Measurements from ENCODE around the gene VSIG10L. TPM values are rescaled to one million over a fixed set of nuclear protein-coding genes. Genes with fewer than 3 reads are reported as not detected.

Gene VSIG10L
- total RNA-seq, 1 experiment from 2014 or later, result 3.0 TPM

DNA sequence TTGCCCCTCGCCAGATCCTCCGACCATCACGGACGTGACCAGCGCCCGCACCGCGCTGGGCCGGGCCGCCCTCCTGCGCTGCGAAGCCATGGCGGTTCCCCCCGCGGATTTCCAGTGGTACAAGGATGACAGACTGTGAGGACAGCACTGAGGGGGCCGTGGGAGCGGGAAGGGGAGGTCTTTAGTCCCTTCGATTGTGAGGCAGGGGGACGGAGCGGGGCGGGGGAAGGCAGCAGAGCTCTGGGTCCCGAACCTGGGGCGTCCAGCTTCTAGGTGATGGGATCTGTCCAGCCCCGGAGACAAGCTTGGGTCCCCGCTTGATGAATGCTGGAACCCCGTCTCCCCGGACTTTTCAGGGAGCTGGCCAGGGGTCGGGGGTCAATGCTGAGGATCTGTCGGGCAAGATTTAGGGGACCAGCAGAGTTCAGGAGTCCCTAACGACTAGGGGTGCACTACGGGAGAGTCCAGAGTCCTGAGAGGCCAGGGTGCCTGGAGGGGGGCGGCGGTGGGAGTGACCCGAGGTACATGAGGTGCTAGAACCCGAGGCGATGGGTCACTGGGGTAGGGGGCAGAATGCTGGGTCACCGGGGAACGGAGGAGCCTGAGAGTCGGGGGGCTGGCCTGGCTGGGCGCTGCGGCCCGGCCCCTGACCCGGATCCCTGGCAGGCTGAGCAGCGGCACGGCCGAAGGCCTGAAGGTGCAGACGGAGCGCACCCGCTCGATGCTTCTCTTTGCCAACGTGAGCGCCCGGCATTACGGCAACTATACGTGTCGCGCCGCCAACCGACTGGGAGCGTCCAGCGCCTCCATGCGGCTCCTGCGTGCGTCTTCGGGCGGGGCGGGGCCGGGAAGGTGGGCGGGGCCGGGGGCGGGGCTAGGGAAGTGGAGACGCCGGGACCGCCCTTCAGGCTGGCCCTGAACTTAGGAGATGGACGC, 14.6 kb downstream of the VSIG10L start:
- CTCF ChIA-PET, result interaction anchor here (0.6 to 0.8 kb wide), 3 partner anchors 9 to 230 kb away, joined by 3 to 5 read pairs (median 4); no protein-coding TSS in a partner anchor
- peaks cover 8% of the 10 kb centered on the region for H3K4me1 Mint-ChIP-seq (ENCODE audit: low read depth, unreplicated experiment)
- BruUV-seq (replicated peaks), result no TSS peak
- DNase-seq, result peak; percentile 70
- H3K27me3 Mint-ChIP-seq (ENCODE audit: unreplicated experiment), result peaks cover 62% of the 10 kb centered on the region
- peak overlapping the region; percentile 69 for H3K4me3 Mint-ChIP-seq (ENCODE audit: low read depth, unreplicated experiment)
- TF ChIP-seq, protein P1, sequence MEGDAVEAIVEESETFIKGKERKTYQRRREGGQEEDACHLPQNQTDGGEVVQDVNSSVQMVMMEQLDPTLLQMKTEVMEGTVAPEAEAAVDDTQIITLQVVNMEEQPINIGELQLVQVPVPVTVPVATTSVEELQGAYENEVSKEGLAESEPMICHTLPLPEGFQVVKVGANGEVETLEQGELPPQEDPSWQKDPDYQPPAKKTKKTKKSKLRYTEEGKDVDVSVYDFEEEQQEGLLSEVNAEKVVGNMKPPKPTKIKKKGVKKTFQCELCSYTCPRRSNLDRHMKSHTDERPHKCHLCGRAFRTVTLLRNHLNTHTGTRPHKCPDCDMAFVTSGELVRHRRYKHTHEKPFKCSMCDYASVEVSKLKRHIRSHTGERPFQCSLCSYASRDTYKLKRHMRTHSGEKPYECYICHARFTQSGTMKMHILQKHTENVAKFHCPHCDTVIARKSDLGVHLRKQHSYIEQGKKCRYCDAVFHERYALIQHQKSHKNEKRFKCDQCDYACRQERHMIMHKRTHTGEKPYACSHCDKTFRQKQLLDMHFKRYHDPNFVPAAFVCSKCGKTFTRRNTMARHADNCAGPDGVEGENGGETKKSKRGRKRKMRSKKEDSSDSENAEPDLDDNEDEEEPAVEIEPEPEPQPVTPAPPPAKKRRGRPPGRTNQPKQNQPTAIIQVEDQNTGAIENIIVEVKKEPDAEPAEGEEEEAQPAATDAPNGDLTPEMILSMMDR (IDR thresholded peaks at IDR 0.05; ENCODE audit: unreplicated experiment), result peak; percentile 29
- no peak overlapping the region for H3K27ac Mint-ChIP-seq (ENCODE audit: unreplicated experiment)
- H3K36me3 Mint-ChIP-seq (ENCODE audit: insufficient read depth, unreplicated experiment), result peaks cover 4% of the 10 kb centered on the region
- intact Hi-C loops (cut with micrococcal nuclease; ENCODE audit: unreplicated experiment), result no loop called here
- peaks cover 6% of the 10 kb centered on the region for H3K9me3 Mint-ChIP-seq (ENCODE audit: low read depth, unreplicated experiment)

DNA sequence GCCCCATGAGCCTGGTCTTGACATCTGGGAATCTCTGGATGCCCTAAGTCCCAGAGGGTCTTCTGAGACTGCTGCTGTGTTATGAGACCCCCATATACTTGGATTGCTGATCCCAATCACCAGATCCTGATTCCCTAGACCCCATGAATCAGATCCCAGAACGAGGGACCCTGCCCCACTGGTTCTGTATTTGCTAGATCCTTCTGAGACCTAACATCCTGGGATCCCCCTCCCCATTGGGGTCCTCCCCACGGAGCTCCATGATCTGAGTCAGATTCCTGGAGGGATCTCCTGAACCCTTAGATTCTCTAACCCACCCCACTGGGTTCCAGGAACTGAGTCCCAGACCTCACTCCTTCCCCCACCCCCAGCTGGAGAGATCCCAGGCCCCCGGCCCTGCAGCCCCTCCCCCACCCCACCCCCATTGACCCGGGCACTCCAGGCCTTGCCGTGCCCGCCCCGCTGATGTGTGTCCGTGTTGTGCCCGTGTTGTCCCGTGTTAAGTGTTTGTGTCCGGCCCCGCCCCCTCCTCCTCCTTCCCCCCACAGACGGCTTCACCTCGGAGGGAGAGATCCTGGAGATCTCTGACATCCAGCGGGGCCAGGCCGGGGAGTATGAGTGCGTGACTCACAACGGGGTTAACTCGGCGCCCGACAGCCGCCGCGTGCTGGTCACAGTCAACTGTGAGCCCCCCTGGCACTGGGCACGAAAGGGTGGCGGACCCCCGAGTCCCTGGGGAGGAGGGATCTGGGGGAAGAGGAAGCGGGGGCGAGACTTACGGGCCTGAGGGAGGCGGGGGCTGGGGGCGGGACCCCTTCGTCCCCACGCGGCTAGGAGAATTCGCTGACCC, 15.5 kb downstream of the VSIG10L start:
- TF ChIP-seq, protein P1 (IDR thresholded peaks at IDR 0.05; ENCODE audit: unreplicated experiment), result no peak
- Mint-ChIP-seq H3K4me1 (ENCODE audit: low read depth, unreplicated experiment) (peaks cover 8% of the 10 kb centered on the region), H3K36me3 (ENCODE audit: insufficient read depth, unreplicated experiment) (peaks cover 4% of the 10 kb centered on the region), H3K27me3 (ENCODE audit: unreplicated experiment) (peaks cover 71% of the 10 kb centered on the region), H3K27ac (ENCODE audit: unreplicated experiment) (no peak overlapping the region), H3K9me3 (ENCODE audit: low read depth, unreplicated experiment) (peaks cover 2% of the 10 kb centered on the region), H3K4me3 (ENCODE audit: low read depth, unreplicated experiment) (no peak overlapping the region)
- CTCF ChIA-PET, result no interaction called here
- no peak for DNase-seq
- BruUV-seq (replicated peaks), result no TSS peak
- intact Hi-C loops (cut with micrococcal nuclease; ENCODE audit: unreplicated experiment), result no loop called here

DNA sequence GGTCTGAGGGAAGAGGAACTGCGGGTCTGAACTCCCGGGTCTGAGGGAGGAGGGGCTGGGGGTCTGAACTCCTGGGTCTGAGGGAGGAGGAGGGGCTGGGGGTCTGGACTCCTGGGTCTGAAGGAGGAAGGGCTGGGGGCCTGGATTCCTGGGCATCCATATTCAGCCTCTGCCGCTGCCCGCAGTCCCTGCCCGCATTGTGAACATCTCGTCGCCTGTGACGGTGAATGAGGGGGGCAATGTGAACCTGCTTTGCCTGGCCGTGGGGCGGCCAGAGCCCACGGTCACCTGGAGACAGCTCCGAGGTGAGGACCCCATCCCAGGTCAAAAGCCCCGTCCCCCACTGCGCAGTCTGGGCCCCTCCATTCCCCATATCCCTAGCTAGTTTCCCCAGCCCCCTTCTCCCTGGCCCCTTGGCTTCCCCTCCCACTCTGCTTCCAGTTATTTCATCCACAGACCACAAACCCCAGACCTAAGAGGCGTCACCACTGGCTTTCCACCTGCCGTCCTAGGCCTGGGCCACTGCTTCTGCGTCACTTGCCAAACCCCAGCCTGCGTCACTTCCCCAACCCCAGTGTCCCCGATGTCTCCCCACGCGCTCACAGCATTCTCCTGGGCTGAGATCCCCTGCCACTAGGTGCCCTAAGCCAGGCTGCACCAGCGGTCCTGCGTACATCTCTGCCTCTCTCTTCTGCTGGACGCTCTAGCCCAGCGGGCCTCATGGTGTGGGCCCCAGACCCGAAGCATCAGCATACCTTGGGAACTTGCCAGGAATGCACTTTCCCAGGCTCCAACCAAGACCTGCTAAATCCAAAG, 16.6 kb downstream of the VSIG10L start:
- intact Hi-C loops (cut with micrococcal nuclease; ENCODE audit: unreplicated experiment), result no loop called here
- no peak for DNase-seq
- TF ChIP-seq, protein P1 (IDR thresholded peaks at IDR 0.05; ENCODE audit: unreplicated experiment), result no peak
- H3K36me3 Mint-ChIP-seq (ENCODE audit: insufficient read depth, unreplicated experiment), result peaks cover 4% of the 10 kb centered on the region
- no peak overlapping the region for H3K27ac Mint-ChIP-seq (ENCODE audit: unreplicated experiment)
- CTCF ChIA-PET, result interaction anchor here (0.6 kb wide), 1 partner anchor 344 kb away, joined by 4 read pairs; no protein-coding TSS in a partner anchor
- no peaks in the 10 kb centered on the region for H3K9me3 Mint-ChIP-seq (ENCODE audit: low read depth, unreplicated experiment)
- peaks cover 82% of the 10 kb centered on the region for H3K27me3 Mint-ChIP-seq (ENCODE audit: unreplicated experiment)
- H3K4me1 Mint-ChIP-seq (ENCODE audit: low read depth, unreplicated experiment), result peaks cover 8% of the 10 kb centered on the region
- no TSS peak for BruUV-seq (replicated peaks)
- H3K4me3 Mint-ChIP-seq (ENCODE audit: low read depth, unreplicated experiment), result no peak overlapping the region

DNA sequence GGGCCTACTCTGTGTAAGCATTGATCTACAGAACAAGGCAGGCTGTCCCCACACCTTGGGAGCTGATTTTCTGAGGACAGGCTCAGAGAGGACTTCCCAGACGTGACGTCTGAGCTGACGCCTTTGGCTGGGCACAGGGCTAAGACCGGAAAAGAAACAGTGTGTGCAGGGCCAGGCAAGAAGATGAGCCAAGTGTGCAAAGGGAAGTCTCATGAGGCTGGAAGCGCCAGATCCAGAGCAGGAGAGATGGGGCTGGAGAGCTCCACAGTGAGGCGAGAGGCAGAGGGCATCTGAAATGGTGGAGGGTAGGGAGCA, 17.8 kb downstream of the VSIG10L start:
- intact Hi-C loops (cut with micrococcal nuclease; ENCODE audit: unreplicated experiment), result no loop called here
- DNase-seq, result no peak
- BruUV-seq (replicated peaks), result no TSS peak

More for the DNA sequence above, 17.8 kb downstream of the VSIG10L start:
- Mint-ChIP-seq H3K4me3 (ENCODE audit: low read depth, unreplicated experiment) (no peak overlapping the region), H3K9me3 (ENCODE audit: low read depth, unreplicated experiment) (no peaks in the 10 kb centered on the region), H3K36me3 (ENCODE audit: insufficient read depth, unreplicated experiment) (peaks cover 4% of the 10 kb centered on the region), H3K27ac (ENCODE audit: unreplicated experiment) (no peak overlapping the region), H3K4me1 (ENCODE audit: low read depth, unreplicated experiment) (peaks cover 8% of the 10 kb centered on the region), H3K27me3 (ENCODE audit: unreplicated experiment) (peaks cover 94% of the 10 kb centered on the region)
- TF ChIP-seq, protein P1 (IDR thresholded peaks at IDR 0.05; ENCODE audit: unreplicated experiment), result no peak
- CTCF ChIA-PET, result no interaction called here

Data from Calu3 (cell line).